Tibial nerve (tissue), 4 donors: ENCODE results near the gene MIX23. TPM values are rescaled to one million over a fixed set of nuclear protein-coding genes. Genes with fewer than 3 reads are reported as not detected.

ENCODE experiments used
- DNase-seq, 2 donors: peaks; one replicate each; pipeline ENCODE4 v3.0.0-alpha.2; 2019; ENCODE audit warnings: low spot score in 2 of 2
- H3K27ac ChIP-seq, 4 donors: fragments of 200-600 bp; sonication (generic) in 3 of 4; one replicate each; pipeline ENCODE4 v1.5.1; 2017 to 2019; ENCODE audit warnings: mild to moderate bottlenecking in 1 of 4
- H3K27me3 ChIP-seq, 2 donors: fragments of 200-600 bp; sonication (generic) in 1 of 2; one replicate each; pipeline versions ENCODE4 v1.5.1 to v1.6.0; 2017 to 2019
- H3K36me3 ChIP-seq, 3 donors: fragments of 200-600 bp; sonication (generic); one replicate each; pipeline ENCODE4 v1.5.1; 2018 to 2019
- H3K4me1 ChIP-seq, 4 donors: fragments of 200-600 bp; sonication (generic) in 3 of 4; one replicate each; pipeline ENCODE4 v1.5.1; 2017 to 2019
- H3K4me3 ChIP-seq, 4 donors: fragments of 200-600 bp; sonication (generic) in 3 of 4; one replicate each; pipeline ENCODE4 v1.5.1; 2017 to 2019; ENCODE audit warnings: mild to moderate bottlenecking in 1 of 4, moderate library complexity in 1 of 4
- H3K9me3 ChIP-seq, 4 donors: fragments of 200-600 bp; sonication (generic) in 3 of 4; one replicate each; pipeline ENCODE4 v1.5.1; 2017 to 2019
- EP300 ChIP-seq, 2 donors: sonication (generic); formaldehyde crosslinking; IDR thresholded peaks; one replicate each; pipeline ENCODE4 v1.6.1; 2017; ENCODE audit warnings: antibody characterized with exemption in 2 of 2, mild to moderate bottlenecking in 1 of 2
- POLR2A ChIP-seq, 2 donors: fragments of 450-650 bp; IDR thresholded peaks; one replicate each; pipeline ENCODE4 v1.6.1; 2017; ENCODE audit warnings: antibody characterized with exemption in 2 of 2, mild to moderate bottlenecking in 2 of 2, moderate library complexity in 2 of 2
- WGBS, 2 donors: methylation state at CpG; one replicate each; pipeline ENCODE4 v1.1.5; 2018; 5-methylcytosine and 5-hydroxymethylcytosine counted together
- total RNA-seq, 4 donors: library from RNA; depleted of rRNA; stranded (reverse); fragments of >200 nt; gene quantifications; one replicate each; pipeline ENCODE4 v1.1.0, GENCODE V29; 2016
- TF ChIP-seq, protein P1 (sequence below), 5 experiments: fragments of 200-600 bp in 3 of 5; fragments of 450-650 bp in 2 of 5; sonication (generic) in 3 of 5; IDR thresholded peaks; one replicate each; pipeline ENCODE4 v1.5.1; 2016 to 2019; ENCODE audit warnings: antibody characterized with exemption in 5 of 5, mild to moderate bottlenecking in 3 of 5, moderate library complexity in 2 of 5

MIX23 gene
- total RNA-seq, 4 donors from 2014 or later, result 5.7 to 19.2 (median 13.5) TPM

GRCh38 chr3:122357828-122358702, 25.0 kb downstream of the MIX23 start:
- no peaks in the 10 kb centered on the region for H3K27me3 ChIP-seq
- H3K4me1 ChIP-seq, result no peaks in the 10 kb centered on the region
- H3K4me3 ChIP-seq, result no peak overlapping the region
- no peak for DNase-seq
- peaks cover 0 to 39% (median 0%) of the 10 kb centered on the region in 3 donors for H3K36me3 ChIP-seq
- H3K27ac ChIP-seq, result no peak overlapping the region
- H3K9me3 ChIP-seq, result no peaks in the 10 kb centered on the region
- WGBS, 2 donors, result 58 to 76% methylated on average over 2 of the region's 2 CpGs
- TF ChIP-seq POLR2A (IDR thresholded peaks at IDR 0.05), result no peak
- TF ChIP-seq EP300 (IDR thresholded peaks at IDR 0.05), result no peak
- TF ChIP-seq, protein P1, sequence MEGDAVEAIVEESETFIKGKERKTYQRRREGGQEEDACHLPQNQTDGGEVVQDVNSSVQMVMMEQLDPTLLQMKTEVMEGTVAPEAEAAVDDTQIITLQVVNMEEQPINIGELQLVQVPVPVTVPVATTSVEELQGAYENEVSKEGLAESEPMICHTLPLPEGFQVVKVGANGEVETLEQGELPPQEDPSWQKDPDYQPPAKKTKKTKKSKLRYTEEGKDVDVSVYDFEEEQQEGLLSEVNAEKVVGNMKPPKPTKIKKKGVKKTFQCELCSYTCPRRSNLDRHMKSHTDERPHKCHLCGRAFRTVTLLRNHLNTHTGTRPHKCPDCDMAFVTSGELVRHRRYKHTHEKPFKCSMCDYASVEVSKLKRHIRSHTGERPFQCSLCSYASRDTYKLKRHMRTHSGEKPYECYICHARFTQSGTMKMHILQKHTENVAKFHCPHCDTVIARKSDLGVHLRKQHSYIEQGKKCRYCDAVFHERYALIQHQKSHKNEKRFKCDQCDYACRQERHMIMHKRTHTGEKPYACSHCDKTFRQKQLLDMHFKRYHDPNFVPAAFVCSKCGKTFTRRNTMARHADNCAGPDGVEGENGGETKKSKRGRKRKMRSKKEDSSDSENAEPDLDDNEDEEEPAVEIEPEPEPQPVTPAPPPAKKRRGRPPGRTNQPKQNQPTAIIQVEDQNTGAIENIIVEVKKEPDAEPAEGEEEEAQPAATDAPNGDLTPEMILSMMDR (IDR thresholded peaks at IDR 0.05), result no peak

GRCh38 chr3:122356402-122356801, 26.6 kb downstream of the MIX23 start:
- Histone ChIP-seq H3K27ac (no peak overlapping the region), H3K4me1 (no peaks in the 10 kb centered on the region), H3K9me3 (no peaks in the 10 kb centered on the region), H3K36me3 (peaks cover 0 to 23% (median 0%) of the 10 kb centered on the region in 3 donors), H3K27me3 (no peaks in the 10 kb centered on the region), H3K4me3 (no peak overlapping the region)
- no peak for DNase-seq
- TF ChIP-seq, protein P1 (IDR thresholded peaks at IDR 0.05), result no peak
- no peak for TF ChIP-seq EP300 (IDR thresholded peaks at IDR 0.05)
- no peak for TF ChIP-seq POLR2A (IDR thresholded peaks at IDR 0.05)
- WGBS, 2 donors, result 70 to 81% methylated on average over 4 of the region's 4 CpGs

DNA sequence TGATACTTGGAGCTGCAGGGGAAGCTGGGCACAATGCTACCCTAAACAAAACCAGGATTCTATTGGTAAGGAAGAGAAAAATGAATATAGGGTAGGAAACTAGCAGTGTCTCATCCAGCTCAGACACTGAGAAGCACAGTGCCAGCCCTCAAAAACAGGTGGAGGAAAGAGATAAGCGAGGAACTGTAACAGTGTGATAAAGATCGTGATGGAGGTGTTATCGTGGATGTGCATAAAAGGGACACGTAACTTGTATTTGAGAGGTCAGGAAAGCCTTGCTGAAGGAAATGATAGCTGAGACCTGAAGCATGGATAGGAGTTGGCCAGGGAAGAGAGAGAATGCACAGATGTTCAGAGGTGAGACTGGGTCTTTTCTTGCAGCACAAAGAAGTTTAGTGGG, 27.4 kb downstream of the MIX23 start:
- 67 to 86% methylated on average over 4 of the region's 4 CpGs for WGBS, 2 donors
- Histone ChIP-seq H3K27ac (no peak overlapping the region), H3K9me3 (no peaks in the 10 kb centered on the region), H3K36me3 (peaks cover 0 to 15% (median 0%) of the 10 kb centered on the region in 3 donors), H3K4me3 (no peak overlapping the region), H3K27me3 (no peaks in the 10 kb centered on the region), H3K4me1 (no peaks in the 10 kb centered on the region)
- DNase-seq, result no peak
- no peak for TF ChIP-seq EP300 (IDR thresholded peaks at IDR 0.05)
- TF ChIP-seq, protein P1 (IDR thresholded peaks at IDR 0.05), result no peak
- no peak for TF ChIP-seq POLR2A (IDR thresholded peaks at IDR 0.05)

- no peaks in the 10 kb centered on the region for H3K27me3 ChIP-seq
- H3K27ac ChIP-seq, result no peak overlapping the region
- no peak overlapping the region for H3K4me3 ChIP-seq
- no peak for TF ChIP-seq POLR2A (IDR thresholded peaks at IDR 0.05)
- TF ChIP-seq, protein P1 (IDR thresholded peaks at IDR 0.05), result no peak
- TF ChIP-seq EP300 (IDR thresholded peaks at IDR 0.05), result no peak
- H3K36me3 ChIP-seq, result peaks cover 0 to 12% (median 0%) of the 10 kb centered on the region in 3 donors
- H3K4me1 ChIP-seq, result no peaks in the 10 kb centered on the region
- no peaks in the 10 kb centered on the region for H3K9me3 ChIP-seq
- 100% methylated on average over 1 of the region's 1 CpG for WGBS, 2 donors
- no peak for DNase-seq
Measured at GRCh38 chr3:122353893-122354401, 29.1 kb downstream of the MIX23 start.

- 52 to 73% methylated on average over 2 of the region's 2 CpGs for WGBS, 2 donors
- no peak for TF ChIP-seq POLR2A (IDR thresholded peaks at IDR 0.05)
- TF ChIP-seq, protein P1 (IDR thresholded peaks at IDR 0.05), result no peak
- no peak for TF ChIP-seq EP300 (IDR thresholded peaks at IDR 0.05)
- Histone ChIP-seq H3K9me3 (no peaks in the 10 kb centered on the region), H3K27ac (no peak overlapping the region), H3K27me3 (no peaks in the 10 kb centered on the region), H3K36me3 (peaks cover 0 to 8% (median 0%) of the 10 kb centered on the region in 3 donors), H3K4me1 (no peaks in the 10 kb centered on the region), H3K4me3 (no peak overlapping the region)
- DNase-seq, result no peak
Measured at GRCh38 chr3:122353215-122353614, 29.8 kb downstream of the MIX23 start.
